Adrenal gland (tissue), 5 donors: ENCODE results near the gene RGS6.

Source experiments
- POLR2A ChIP-seq, 2 donors: fragments of 450-650 bp; IDR thresholded peaks; one replicate each; pipeline ENCODE4 v1.6.1; 2017; ENCODE audit warnings: antibody characterized with exemption in 2 of 2, mild to moderate bottlenecking in 2 of 2, moderate library complexity in 1 of 2
- TF ChIP-seq, protein P1 (sequence below), 6 experiments: fragments of 450-650 bp in 4 of 6; fragments of 200-600 bp in 2 of 6; sonication (generic) in 1 of 6; IDR thresholded peaks; 1 replicate in 5 of 6; 2 replicates in 1 of 6; pipeline versions ENCODE4 v1.5.1 to v1.8.0; 2016 to 2021; ENCODE audit warnings: antibody characterized with exemption in 6 of 6, mild to moderate bottlenecking in 2 of 6, moderate library complexity in 1 of 6
- donor health status: DM: no; HTN: no; CAD: no.

DNA sequence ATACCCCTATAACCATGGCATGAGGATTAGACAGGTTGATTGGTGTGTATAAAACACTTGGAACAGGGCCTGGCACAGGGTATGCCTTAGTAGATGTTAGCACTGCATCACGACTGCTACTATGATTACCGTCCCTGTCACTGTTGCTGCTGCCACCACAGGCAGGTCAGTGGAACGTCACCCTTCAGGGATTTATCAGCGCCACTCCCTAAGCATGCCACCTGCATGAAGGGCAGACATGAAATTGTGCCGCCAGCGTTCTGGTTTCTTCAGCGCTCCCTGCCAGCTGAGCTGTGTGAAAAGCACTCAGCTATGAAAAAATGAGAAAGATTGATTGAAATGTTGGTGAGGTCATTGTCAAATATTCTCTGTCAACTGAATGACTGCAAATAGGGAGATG is 484.7 kb downstream of the RGS6 start:
- TF ChIP-seq, protein P1, sequence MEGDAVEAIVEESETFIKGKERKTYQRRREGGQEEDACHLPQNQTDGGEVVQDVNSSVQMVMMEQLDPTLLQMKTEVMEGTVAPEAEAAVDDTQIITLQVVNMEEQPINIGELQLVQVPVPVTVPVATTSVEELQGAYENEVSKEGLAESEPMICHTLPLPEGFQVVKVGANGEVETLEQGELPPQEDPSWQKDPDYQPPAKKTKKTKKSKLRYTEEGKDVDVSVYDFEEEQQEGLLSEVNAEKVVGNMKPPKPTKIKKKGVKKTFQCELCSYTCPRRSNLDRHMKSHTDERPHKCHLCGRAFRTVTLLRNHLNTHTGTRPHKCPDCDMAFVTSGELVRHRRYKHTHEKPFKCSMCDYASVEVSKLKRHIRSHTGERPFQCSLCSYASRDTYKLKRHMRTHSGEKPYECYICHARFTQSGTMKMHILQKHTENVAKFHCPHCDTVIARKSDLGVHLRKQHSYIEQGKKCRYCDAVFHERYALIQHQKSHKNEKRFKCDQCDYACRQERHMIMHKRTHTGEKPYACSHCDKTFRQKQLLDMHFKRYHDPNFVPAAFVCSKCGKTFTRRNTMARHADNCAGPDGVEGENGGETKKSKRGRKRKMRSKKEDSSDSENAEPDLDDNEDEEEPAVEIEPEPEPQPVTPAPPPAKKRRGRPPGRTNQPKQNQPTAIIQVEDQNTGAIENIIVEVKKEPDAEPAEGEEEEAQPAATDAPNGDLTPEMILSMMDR (IDR thresholded peaks at IDR 0.05): no peak
- no peak for TF ChIP-seq POLR2A (IDR thresholded peaks at IDR 0.05)
